ENCODE results near the gene PSMB8.

The PSMB8 gene

DNA sequence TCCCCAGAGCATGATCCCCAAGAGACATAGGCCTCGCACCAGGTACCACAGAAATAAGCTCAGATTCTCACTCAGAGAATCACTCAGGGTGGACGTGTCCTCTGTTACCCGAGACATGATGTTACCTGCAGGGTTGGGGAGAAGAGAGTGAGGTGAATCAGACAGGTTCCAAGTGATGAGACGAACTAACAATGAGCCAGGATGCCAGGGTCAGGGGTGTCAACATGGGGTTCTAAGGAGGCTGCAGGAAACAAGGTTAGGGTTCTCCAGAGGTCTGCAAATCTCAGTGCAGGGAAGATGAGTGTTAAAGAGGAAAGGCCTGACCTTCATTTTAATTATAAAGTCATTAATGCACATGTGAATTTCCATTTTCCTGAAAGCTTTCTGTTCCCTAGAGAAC is 7.2 kb upstream of the PSMB8 start:
- TF ChIP-seq POLR2AphosphoS5 (IDR thresholded peaks at IDR 0.05; ENCODE audit: low read depth, low read length) (no peak), SIN3A (IDR thresholded peaks at IDR 0.05; ENCODE audit: borderline replicate concordance, insufficient read depth, low read length) (no peak), FOXP2 (optimal IDR thresholded peaks at IDR 0.05; ENCODE audit: borderline replicate concordance, extremely low read depth, extremely low read length, insufficient read depth) (no peak), TAF1 (IDR thresholded peaks at IDR 0.05; ENCODE audit: borderline replicate concordance, insufficient read depth, low read length) (no peak)
- TF ChIP-seq, protein P1, sequence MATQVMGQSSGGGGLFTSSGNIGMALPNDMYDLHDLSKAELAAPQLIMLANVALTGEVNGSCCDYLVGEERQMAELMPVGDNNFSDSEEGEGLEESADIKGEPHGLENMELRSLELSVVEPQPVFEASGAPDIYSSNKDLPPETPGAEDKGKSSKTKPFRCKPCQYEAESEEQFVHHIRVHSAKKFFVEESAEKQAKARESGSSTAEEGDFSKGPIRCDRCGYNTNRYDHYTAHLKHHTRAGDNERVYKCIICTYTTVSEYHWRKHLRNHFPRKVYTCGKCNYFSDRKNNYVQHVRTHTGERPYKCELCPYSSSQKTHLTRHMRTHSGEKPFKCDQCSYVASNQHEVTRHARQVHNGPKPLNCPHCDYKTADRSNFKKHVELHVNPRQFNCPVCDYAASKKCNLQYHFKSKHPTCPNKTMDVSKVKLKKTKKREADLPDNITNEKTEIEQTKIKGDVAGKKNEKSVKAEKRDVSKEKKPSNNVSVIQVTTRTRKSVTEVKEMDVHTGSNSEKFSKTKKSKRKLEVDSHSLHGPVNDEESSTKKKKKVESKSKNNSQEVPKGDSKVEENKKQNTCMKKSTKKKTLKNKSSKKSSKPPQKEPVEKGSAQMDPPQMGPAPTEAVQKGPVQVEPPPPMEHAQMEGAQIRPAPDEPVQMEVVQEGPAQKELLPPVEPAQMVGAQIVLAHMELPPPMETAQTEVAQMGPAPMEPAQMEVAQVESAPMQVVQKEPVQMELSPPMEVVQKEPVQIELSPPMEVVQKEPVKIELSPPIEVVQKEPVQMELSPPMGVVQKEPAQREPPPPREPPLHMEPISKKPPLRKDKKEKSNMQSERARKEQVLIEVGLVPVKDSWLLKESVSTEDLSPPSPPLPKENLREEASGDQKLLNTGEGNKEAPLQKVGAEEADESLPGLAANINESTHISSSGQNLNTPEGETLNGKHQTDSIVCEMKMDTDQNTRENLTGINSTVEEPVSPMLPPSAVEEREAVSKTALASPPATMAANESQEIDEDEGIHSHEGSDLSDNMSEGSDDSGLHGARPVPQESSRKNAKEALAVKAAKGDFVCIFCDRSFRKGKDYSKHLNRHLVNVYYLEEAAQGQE (IDR thresholded peaks at IDR 0.05; ENCODE audit: insufficient read depth in 1 of 2, low read depth in 2 of 2, low read length in 2 of 2), result no peak

DNA sequence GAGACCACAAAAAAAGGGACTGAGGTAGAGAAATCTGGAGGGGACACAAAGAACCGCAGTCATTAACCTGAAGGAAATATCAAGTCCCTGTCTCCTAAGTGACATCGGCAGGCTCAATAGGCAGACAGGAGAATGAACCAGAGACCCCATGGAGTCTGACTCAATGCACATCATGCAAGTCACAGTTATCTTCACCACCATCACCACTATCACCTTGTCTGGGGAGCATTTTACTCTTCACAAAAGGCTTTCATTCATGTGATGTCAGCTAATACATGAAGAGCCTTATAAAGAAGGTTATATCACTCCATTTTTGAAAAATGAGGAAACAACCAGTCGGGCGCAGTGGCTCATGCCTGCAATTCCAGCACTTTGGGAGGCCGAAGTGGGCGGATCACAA is 5.3 kb upstream of the PSMB8 start:
- TF ChIP-seq, protein P1 (IDR thresholded peaks at IDR 0.05; ENCODE audit: insufficient read depth in 1 of 2, low read depth in 2 of 2, low read length in 2 of 2), result no peak

DNA sequence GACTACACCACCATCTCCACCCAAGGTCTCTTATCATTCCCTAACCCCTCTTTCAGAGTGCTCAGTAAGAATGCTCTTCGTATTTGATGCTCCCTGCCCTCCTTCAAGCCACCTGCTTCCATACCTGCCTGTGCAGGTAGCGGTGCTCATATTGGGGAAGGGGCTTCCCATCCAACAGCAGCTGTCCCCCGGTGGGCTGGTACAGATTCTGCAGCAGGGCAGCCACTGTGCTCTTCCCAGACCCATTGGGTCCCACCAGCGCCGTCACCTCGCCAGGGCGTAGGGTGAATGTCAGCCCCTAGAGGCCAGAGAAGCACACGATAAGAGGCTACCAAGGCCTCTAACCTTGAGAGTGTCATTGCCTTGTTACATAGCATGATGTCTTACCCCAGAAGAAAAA is 3.9 kb upstream of the PSMB8 start:
- no peak for TF ChIP-seq FOXP2 (optimal IDR thresholded peaks at IDR 0.05; ENCODE audit: borderline replicate concordance, extremely low read depth, extremely low read length, insufficient read depth)
- TF ChIP-seq POLR2AphosphoS5 (IDR thresholded peaks at IDR 0.05; ENCODE audit: low read depth, low read length), result no peak
- TF ChIP-seq SIN3A (IDR thresholded peaks at IDR 0.05; ENCODE audit: borderline replicate concordance, insufficient read depth, low read length), result no peak
- TF ChIP-seq, protein P1 (IDR thresholded peaks at IDR 0.05; ENCODE audit: insufficient read depth in 1 of 2, low read depth in 2 of 2, low read length in 2 of 2), result no peak
- TF ChIP-seq TAF1 (IDR thresholded peaks at IDR 0.05; ENCODE audit: borderline replicate concordance, insufficient read depth, low read length), result no peak

DNA sequence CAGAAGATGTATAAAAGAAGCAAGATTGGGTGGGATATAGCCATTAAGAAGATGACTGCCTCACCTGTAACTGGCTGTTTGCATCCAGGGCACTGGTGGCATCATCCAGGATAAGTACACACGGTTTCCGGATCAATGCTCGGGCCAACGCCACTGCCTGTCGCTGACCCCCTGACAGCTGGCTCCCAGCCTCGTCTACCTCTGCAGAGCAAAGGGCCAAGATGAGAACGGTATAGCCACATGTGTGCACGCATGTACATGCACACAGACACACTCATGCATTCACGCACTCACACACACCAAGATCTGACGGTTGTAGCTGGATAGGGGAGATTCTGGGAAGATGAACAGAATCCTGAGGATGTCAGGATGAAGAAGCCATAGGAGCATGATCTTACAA is 3.2 kb upstream of the PSMB8 start:
- no peak for TF ChIP-seq TAF1 (IDR thresholded peaks at IDR 0.05; ENCODE audit: borderline replicate concordance, insufficient read depth, low read length)
- no peak for TF ChIP-seq FOXP2 (optimal IDR thresholded peaks at IDR 0.05; ENCODE audit: borderline replicate concordance, extremely low read depth, extremely low read length, insufficient read depth)
- no peak for TF ChIP-seq POLR2AphosphoS5 (IDR thresholded peaks at IDR 0.05; ENCODE audit: low read depth, low read length)
- TF ChIP-seq SIN3A (IDR thresholded peaks at IDR 0.05; ENCODE audit: borderline replicate concordance, insufficient read depth, low read length), result no peak
- TF ChIP-seq, protein P1 (IDR thresholded peaks at IDR 0.05; ENCODE audit: insufficient read depth in 1 of 2, low read depth in 2 of 2, low read length in 2 of 2), result no peak

DNA sequence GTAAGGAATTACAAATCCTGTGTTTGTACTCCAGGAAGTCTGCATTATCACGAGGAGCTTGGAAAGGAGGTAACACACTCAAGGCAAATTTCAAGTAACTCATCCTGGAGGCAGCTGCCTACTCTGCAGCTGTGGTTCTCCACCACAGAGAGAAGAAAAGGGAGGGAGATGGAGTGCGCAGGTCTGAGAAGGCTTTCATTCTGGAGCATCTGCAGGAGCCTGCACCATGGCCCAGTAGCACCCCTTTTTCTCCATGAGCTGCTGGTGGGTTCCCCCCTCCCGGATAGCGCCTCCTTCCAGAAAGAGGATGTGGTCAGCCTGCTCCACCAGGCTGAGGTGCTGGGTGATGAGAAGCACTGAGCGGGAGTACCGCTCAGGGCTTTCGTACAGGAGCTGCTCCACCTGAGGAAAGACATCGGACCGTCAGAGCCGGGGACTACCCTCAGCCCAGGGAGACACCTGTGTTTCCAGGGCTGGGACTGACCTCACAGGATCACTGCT is 1.6 kb upstream of the PSMB8 start:
- TF ChIP-seq SIN3A (IDR thresholded peaks at IDR 0.05; ENCODE audit: borderline replicate concordance, insufficient read depth, low read length) (no peak), TAF1 (IDR thresholded peaks at IDR 0.05; ENCODE audit: borderline replicate concordance, insufficient read depth, low read length) (no peak), FOXP2 (optimal IDR thresholded peaks at IDR 0.05; ENCODE audit: borderline replicate concordance, extremely low read depth, extremely low read length, insufficient read depth) (no peak), POLR2AphosphoS5 (IDR thresholded peaks at IDR 0.05; ENCODE audit: low read depth, low read length) (no peak)
- TF ChIP-seq, protein P1 (IDR thresholded peaks at IDR 0.05; ENCODE audit: insufficient read depth in 1 of 2, low read depth in 2 of 2, low read length in 2 of 2), result no peak

Measured in PFSK-1 (cell line).